NB4 (cell line): ENCODE measurements around the gene CEP135.

Experiments
- DNase-seq: peaks from one replicate; pipeline ENCODE4 v3.0.0; 2010; ENCODE audit warnings: low read depth
- H3K4me3 ChIP-seq: one replicate; pipeline ENCODE4 v1.5.1; 2011; ENCODE audit warnings: mild to moderate bottlenecking, low read depth, low read length, moderate library complexity
- CTCF ChIP-seq: IDR thresholded peaks from one replicate; pipeline ENCODE4 v1.5.1; 2012; ENCODE audit warnings: low read depth, low read length
- MAX ChIP-seq: IDR thresholded peaks from 2 replicates; pipeline ENCODE4 v1.6.1; 2011; ENCODE audit warnings: low read depth, low read length
- MYC ChIP-seq: IDR thresholded peaks from 2 replicates; pipeline ENCODE4 v1.6.1; 2011; ENCODE audit warnings: low read depth, low read length
- POLR2A ChIP-seq: IDR thresholded peaks from 2 replicates; pipeline ENCODE4 v1.6.1; 2011; ENCODE audit warnings: mild to moderate bottlenecking; ENCODE audit not compliant: insufficient read length; ENCODE audit errors: extremely low read depth

CEP135 gene

GRCh38 chr4:56052481-56052880, 103.7 kb downstream of the CEP135 start:
- TF ChIP-seq MYC (no peak), MAX (no peak), CTCF (no peak), POLR2A (no peak)
- no peak overlapping the region for H3K4me3 ChIP-seq
- no peak for DNase-seq

- TF ChIP-seq CTCF, result no peak
- DNase-seq, result no peak
These were observed 104.2 kb downstream of the CEP135 start for GRCh38 chr4:56052966-56053365.

GRCh38 chr4:56055027-56055977, 106.6 kb downstream of the CEP135 start:
- no peak for DNase-seq
- TF ChIP-seq CTCF, result no peak
- TF ChIP-seq POLR2A, result no peak
- TF ChIP-seq MYC, result no peak
- no peak for TF ChIP-seq MAX

More at GRCh38 chr4:56052966-56053365, 104.2 kb downstream of the CEP135 start:
- no peak overlapping the region for H3K4me3 ChIP-seq

GRCh38 chr4:56055991-56056390, 107.2 kb downstream of the CEP135 start:
- no peak overlapping the region for H3K4me3 ChIP-seq
- DNase-seq, result no peak
- TF ChIP-seq MYC, result no peak
- no peak for TF ChIP-seq CTCF
- no peak for TF ChIP-seq POLR2A
- TF ChIP-seq MAX, result no peak

More at GRCh38 chr4:56055027-56055977, 106.6 kb downstream of the CEP135 start:
- no peak overlapping the region for H3K4me3 ChIP-seq

GRCh38 chr4:56058555-56058954, 109.8 kb downstream of the CEP135 start:
- TF ChIP-seq MAX (no peak), MYC (no peak), POLR2A (no peak), CTCF (no peak)
- H3K4me3 ChIP-seq, result no peak overlapping the region

GRCh38 chr4:56060036-56060435, 111.3 kb downstream of the CEP135 start:
- no peak for DNase-seq
- TF ChIP-seq CTCF, result no peak
- TF ChIP-seq MYC, result no peak
- no peak for TF ChIP-seq POLR2A
- TF ChIP-seq MAX, result no peak
- no peak overlapping the region for H3K4me3 ChIP-seq

More at GRCh38 chr4:56058555-56058954, 109.8 kb downstream of the CEP135 start:
- DNase-seq, result no peak
